Retinal pigment epithelial cell (primary cell): Measurements from ENCODE around the gene C3.

Source experiments
- DNase-seq: peaks from one replicate; pipeline ENCODE4 v3.0.0-alpha.2; 2010; ENCODE audit warnings: low read depth
- H3K4me3 ChIP-seq: 2 replicates; pipeline ENCODE4 v1.5.1; 2011; ENCODE audit warnings: mild to moderate bottlenecking, low read length, control low read depth, moderate library complexity
- TF ChIP-seq, protein P1 (sequence below): conservative IDR thresholded peaks from 2 replicates; pipeline ENCODE4 v1.5.1; 2011; ENCODE audit warnings: low read depth, low read length, control low read depth, inconsistent platforms

Gene C3

DNA sequence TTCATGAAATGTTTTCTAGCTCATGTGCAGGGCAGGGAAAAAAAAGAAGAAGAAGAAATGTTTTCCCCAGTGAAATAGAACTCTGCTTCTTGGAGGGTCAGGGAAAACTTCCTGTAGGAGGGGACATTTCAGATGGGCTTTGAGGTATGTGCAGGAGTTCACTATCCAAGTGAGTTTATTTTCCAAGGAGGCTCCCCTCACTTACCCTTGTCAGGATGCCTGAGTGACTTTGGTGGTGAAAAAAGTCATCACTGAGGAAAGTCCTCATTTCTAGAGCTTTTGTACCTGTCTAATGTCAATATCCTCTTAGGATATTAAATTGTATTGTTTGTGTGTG lies 656 bp upstream of the C3 start:
- no peak overlapping the region for H3K4me3 ChIP-seq
- TF ChIP-seq, protein P1, sequence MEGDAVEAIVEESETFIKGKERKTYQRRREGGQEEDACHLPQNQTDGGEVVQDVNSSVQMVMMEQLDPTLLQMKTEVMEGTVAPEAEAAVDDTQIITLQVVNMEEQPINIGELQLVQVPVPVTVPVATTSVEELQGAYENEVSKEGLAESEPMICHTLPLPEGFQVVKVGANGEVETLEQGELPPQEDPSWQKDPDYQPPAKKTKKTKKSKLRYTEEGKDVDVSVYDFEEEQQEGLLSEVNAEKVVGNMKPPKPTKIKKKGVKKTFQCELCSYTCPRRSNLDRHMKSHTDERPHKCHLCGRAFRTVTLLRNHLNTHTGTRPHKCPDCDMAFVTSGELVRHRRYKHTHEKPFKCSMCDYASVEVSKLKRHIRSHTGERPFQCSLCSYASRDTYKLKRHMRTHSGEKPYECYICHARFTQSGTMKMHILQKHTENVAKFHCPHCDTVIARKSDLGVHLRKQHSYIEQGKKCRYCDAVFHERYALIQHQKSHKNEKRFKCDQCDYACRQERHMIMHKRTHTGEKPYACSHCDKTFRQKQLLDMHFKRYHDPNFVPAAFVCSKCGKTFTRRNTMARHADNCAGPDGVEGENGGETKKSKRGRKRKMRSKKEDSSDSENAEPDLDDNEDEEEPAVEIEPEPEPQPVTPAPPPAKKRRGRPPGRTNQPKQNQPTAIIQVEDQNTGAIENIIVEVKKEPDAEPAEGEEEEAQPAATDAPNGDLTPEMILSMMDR = no peak
- no peak for DNase-seq

DNA sequence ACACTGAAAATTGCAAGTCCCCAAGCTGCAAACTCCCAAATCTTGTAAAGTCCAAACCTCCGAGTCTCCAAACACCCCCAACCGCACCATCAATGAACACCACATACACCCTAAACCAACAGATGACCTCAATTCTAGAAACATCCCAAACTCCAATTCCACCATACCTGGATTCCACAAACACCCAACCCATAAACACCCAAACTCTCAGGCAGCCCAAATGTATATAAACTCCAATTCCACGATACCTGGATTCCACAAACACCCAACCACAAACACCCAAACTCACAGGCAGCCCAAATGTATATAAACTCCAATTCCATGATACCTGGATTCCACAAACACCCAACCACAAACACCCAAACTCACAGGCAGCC lies 470 bp downstream of the C3 start:
- H3K4me3 ChIP-seq = no peak overlapping the region
- no peak for DNase-seq
- TF ChIP-seq, protein P1 = no peak

DNA sequence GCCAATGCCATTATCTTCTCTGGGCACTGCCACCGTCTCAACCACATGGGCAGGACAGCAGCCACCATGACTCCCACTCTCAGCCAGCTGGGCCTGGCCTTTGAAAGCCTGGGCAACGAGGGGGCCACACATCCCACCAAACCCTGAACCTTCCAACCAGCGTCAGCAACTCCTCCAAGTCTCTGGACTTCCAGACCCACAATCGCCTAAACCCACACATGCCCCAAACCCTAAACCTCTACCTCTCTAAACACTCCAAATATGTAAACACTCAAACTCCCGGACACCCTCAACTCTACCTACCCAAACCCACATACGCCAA lies 949 bp downstream of the C3 start:
- TF ChIP-seq, protein P1 = no peak
- no peak for DNase-seq
- no peak overlapping the region for H3K4me3 ChIP-seq

DNA sequence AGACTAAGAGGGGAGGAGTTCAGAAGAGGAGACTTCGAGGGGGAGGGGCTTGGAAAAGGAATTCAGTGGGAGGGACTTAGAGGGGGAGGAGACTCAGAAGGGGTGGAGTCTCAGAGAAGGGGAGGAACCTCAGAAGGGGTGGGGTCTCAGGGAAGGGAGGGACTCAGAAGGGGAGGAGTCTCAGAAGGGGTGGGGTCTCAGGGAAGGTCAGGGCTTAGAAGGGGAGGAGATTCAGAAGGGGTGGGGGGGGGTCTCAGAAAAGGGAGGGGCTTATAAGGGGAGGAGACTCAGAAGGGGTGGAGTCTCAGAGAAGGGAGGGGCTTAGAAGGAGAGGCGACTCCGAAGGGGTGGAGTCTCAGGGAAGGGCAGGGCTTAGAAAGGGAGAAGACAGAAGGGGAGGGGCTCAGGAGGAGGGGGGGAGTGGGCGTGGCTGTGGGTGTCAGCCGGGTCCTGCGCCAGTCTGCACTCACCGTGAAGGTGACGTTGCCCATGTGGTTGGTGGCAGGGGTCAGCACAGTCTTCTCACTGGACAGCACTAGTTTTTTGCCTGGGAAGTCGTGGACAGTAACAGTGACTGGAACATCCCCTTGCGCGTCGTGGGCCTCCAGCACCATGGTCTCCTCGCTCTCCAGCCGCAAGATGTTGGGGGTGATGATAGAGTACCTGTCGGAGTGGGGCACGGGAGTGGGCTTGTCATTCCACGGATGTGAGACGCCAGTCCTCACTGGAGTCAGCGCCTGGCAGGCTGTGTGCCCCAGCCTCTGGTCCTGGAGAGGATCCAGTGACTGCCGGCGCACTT lies 1.5 kb downstream of the C3 start:
- DNase-seq = no peak
- H3K4me3 ChIP-seq = no peak overlapping the region
- TF ChIP-seq, protein P1 = no peak

DNA sequence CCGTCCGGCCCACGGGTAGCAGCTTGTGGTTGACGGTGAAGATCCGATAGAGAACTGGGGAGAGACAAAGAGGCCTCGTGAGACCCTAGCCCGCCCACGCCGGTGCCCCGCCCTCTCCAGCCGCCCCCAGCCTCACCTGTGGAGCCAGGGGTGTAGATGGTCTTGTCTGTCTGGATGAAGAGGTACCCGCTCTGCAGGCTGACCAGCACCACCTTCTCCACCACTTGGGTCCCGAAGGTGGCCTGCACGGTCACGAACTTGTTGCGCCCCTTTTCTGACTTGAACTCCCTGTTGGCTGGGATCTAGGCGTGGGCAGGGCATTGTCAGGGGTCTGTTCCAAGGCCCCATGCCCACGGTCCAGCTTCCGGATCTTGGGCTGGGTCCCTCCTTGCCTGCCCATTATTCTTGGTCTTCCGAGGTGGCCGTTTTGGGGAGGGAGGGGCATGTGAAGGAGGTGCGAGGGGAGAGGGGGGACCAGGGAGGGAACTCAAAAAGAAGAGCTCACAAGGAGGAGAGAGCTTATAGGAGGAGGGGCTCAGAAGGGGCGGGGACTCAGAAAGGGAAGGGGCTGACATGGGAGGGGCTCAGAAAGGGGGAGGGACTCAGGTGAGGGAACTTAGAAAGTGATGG lies 2.2 kb downstream of the C3 start:
- DNase-seq = no peak
- no peak overlapping the region for H3K4me3 ChIP-seq
- TF ChIP-seq, protein P1 = no peak

DNA sequence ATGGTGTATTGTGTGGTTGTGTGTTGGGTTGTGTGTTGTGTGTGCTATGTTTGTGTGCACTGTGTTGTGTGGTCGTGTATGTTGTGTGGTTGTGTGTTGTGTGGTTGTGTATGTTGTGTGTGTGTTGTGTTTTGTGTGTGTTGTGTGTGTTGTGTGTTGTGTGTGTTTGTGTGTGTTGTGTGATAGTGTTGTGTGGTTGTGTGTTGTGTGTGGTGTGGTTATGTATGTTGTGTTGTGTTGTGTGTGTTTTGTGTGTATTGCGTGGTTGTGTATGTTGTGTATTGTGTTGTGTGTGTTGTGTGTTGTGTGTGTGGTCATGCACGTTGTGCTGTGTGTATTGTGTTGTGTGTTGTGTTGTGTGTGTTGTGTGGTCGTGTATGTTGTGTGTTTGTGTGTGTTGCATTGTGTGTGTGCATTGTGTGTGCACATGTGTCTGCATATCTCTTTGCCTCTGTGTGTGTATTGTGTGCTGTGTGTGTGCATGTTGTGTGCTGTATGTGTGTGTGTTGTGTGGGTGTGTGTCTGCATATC lies 2.9 kb downstream of the C3 start:
- H3K4me3 ChIP-seq = no peak overlapping the region
- no peak for DNase-seq
- TF ChIP-seq, protein P1 = no peak

DNA sequence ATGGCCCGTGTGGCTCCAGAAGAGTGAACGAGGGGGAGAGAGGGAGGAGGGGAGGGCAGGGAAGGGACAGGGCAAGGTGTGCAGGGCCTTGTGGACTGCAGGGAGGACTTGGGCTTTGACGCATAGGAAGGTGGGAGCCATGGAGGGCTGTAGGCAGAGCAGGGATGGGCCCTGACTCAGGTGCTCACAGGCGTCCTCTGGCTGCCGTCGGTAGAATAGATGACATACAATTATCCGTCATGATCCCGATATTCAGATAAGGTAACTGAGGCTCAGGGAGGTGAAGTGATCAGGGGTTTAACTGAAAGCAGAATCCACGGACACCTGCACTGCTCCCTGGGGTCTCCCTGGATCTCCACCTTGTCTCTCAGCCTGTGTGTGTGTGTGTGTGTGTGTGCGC lies 3.4 kb downstream of the C3 start:
- TF ChIP-seq, protein P1 = no peak
- no peak overlapping the region for H3K4me3 ChIP-seq
- no peak for DNase-seq
